ENCODE measurements around the gene PCYOX1L.

The PCYOX1L gene

GRCh38 chr5:149374801-149375200 is 17.0 kb downstream of the PCYOX1L start:
- no peaks in the 10 kb centered on the region for H3K36me3 ChIP-seq (ENCODE audit: control insufficient read depth, insufficient read depth, low read length)
- H3K4me3 ChIP-seq (ENCODE audit: insufficient read depth, low read depth, low read length, poor library complexity, severe bottlenecking), result no peak overlapping the region
- H3K27ac ChIP-seq (ENCODE audit: insufficient read depth, low read length, poor library complexity, severe bottlenecking), result no peak overlapping the region
- no peaks in the 10 kb centered on the region for H3K27me3 ChIP-seq (replicated peaks; ENCODE audit: control insufficient read depth, insufficient read depth, low read length, poor library complexity, severe bottlenecking)
- no peak for DNase-seq
- H3K9me3 ChIP-seq (ENCODE audit: control insufficient read depth, low read length), result no peaks in the 10 kb centered on the region
- no peaks in the 10 kb centered on the region for H3K4me1 ChIP-seq (ENCODE audit: control insufficient read depth, insufficient read depth, low read length, poor library complexity, severe bottlenecking)

GRCh38 chr5:149375434-149375833 is 17.6 kb downstream of the PCYOX1L start:
- Histone ChIP-seq H3K27me3 (replicated peaks; ENCODE audit: control insufficient read depth, insufficient read depth, low read length, poor library complexity, severe bottlenecking) (no peaks in the 10 kb centered on the region), H3K4me1 (ENCODE audit: control insufficient read depth, insufficient read depth, low read length, poor library complexity, severe bottlenecking) (no peaks in the 10 kb centered on the region), H3K4me3 (ENCODE audit: insufficient read depth, low read depth, low read length, poor library complexity, severe bottlenecking) (no peak overlapping the region), H3K27ac (ENCODE audit: insufficient read depth, low read length, poor library complexity, severe bottlenecking) (no peak overlapping the region), H3K36me3 (ENCODE audit: control insufficient read depth, insufficient read depth, low read length) (no peaks in the 10 kb centered on the region), H3K9me3 (ENCODE audit: control insufficient read depth, low read length) (no peaks in the 10 kb centered on the region)
- DNase-seq, result no peak

GRCh38 chr5:149376104-149376503 is 18.3 kb downstream of the PCYOX1L start:
- H3K4me3 ChIP-seq (ENCODE audit: insufficient read depth, low read depth, low read length, poor library complexity, severe bottlenecking), result no peak overlapping the region
- no peak overlapping the region for H3K27ac ChIP-seq (ENCODE audit: insufficient read depth, low read length, poor library complexity, severe bottlenecking)
- H3K4me1 ChIP-seq (ENCODE audit: control insufficient read depth, insufficient read depth, low read length, poor library complexity, severe bottlenecking), result no peaks in the 10 kb centered on the region
- no peaks in the 10 kb centered on the region for H3K9me3 ChIP-seq (ENCODE audit: control insufficient read depth, low read length)
- H3K27me3 ChIP-seq (replicated peaks; ENCODE audit: control insufficient read depth, insufficient read depth, low read length, poor library complexity, severe bottlenecking), result no peaks in the 10 kb centered on the region
- no peak for DNase-seq
- H3K36me3 ChIP-seq (ENCODE audit: control insufficient read depth, insufficient read depth, low read length), result no peaks in the 10 kb centered on the region

GRCh38 chr5:149376711-149377447 is 19.0 kb downstream of the PCYOX1L start:
- DNase-seq, result no peak
- no peaks in the 10 kb centered on the region for H3K4me1 ChIP-seq (ENCODE audit: control insufficient read depth, insufficient read depth, low read length, poor library complexity, severe bottlenecking)
- no peaks in the 10 kb centered on the region for H3K36me3 ChIP-seq (ENCODE audit: control insufficient read depth, insufficient read depth, low read length)
- no peaks in the 10 kb centered on the region for H3K9me3 ChIP-seq (ENCODE audit: control insufficient read depth, low read length)
- H3K27me3 ChIP-seq (replicated peaks; ENCODE audit: control insufficient read depth, insufficient read depth, low read length, poor library complexity, severe bottlenecking), result no peaks in the 10 kb centered on the region
- H3K27ac ChIP-seq (ENCODE audit: insufficient read depth, low read length, poor library complexity, severe bottlenecking), result no peak overlapping the region
- H3K4me3 ChIP-seq (ENCODE audit: insufficient read depth, low read depth, low read length, poor library complexity, severe bottlenecking), result no peak overlapping the region

- H3K36me3 ChIP-seq (ENCODE audit: control insufficient read depth, insufficient read depth, low read length), result no peaks in the 10 kb centered on the region
- H3K27me3 ChIP-seq (replicated peaks; ENCODE audit: control insufficient read depth, insufficient read depth, low read length, poor library complexity, severe bottlenecking), result no peaks in the 10 kb centered on the region
- H3K27ac ChIP-seq (ENCODE audit: insufficient read depth, low read length, poor library complexity, severe bottlenecking), result no peak overlapping the region
- H3K9me3 ChIP-seq (ENCODE audit: control insufficient read depth, low read length), result no peaks in the 10 kb centered on the region
- no peak for DNase-seq
- no peaks in the 10 kb centered on the region for H3K4me1 ChIP-seq (ENCODE audit: control insufficient read depth, insufficient read depth, low read length, poor library complexity, severe bottlenecking)
- H3K4me3 ChIP-seq (ENCODE audit: insufficient read depth, low read depth, low read length, poor library complexity, severe bottlenecking), result no peak overlapping the region
Measured at GRCh38 chr5:149378241-149378820, 20.5 kb downstream of the PCYOX1L start.

GRCh38 chr5:149379177-149379761 is 21.4 kb downstream of the PCYOX1L start, which contains the start of gene IL17B:
Gene IL17B (minus strand): TSS chr5:149379292. CDS start chr5:149379225, 67 bp downstream.
- DNase-seq, result no peak
- no peaks in the 10 kb centered on the region for H3K4me1 ChIP-seq (ENCODE audit: control insufficient read depth, insufficient read depth, low read length, poor library complexity, severe bottlenecking)

GRCh38 chr5:149379818-149380374 is 22.1 kb downstream of the PCYOX1L start:
- Histone ChIP-seq H3K9me3 (ENCODE audit: control insufficient read depth, low read length) (no peaks in the 10 kb centered on the region), H3K27ac (ENCODE audit: insufficient read depth, low read length, poor library complexity, severe bottlenecking) (no peak overlapping the region), H3K27me3 (replicated peaks; ENCODE audit: control insufficient read depth, insufficient read depth, low read length, poor library complexity, severe bottlenecking) (no peaks in the 10 kb centered on the region), H3K4me1 (ENCODE audit: control insufficient read depth, insufficient read depth, low read length, poor library complexity, severe bottlenecking) (no peaks in the 10 kb centered on the region), H3K36me3 (ENCODE audit: control insufficient read depth, insufficient read depth, low read length) (no peaks in the 10 kb centered on the region), H3K4me3 (ENCODE audit: insufficient read depth, low read depth, low read length, poor library complexity, severe bottlenecking) (no peak overlapping the region)
- DNase-seq, result no peak

More at GRCh38 chr5:149379177-149379761, 21.4 kb downstream of the PCYOX1L start, which contains the start of gene IL17B:
- no peaks in the 10 kb centered on the region for H3K27me3 ChIP-seq (replicated peaks; ENCODE audit: control insufficient read depth, insufficient read depth, low read length, poor library complexity, severe bottlenecking)
- no peak within 1 kb of the TSS for H3K4me3 ChIP-seq (ENCODE audit: insufficient read depth, low read depth, low read length, poor library complexity, severe bottlenecking)
- no peaks in the 10 kb centered on the region for H3K36me3 ChIP-seq (ENCODE audit: control insufficient read depth, insufficient read depth, low read length)
- H3K9me3 ChIP-seq (ENCODE audit: control insufficient read depth, low read length), result no peaks in the 10 kb centered on the region
- H3K27ac ChIP-seq (ENCODE audit: insufficient read depth, low read length, poor library complexity, severe bottlenecking), result no peak within 1 kb of the TSS

- H3K4me3 ChIP-seq (ENCODE audit: insufficient read depth, low read depth, low read length, poor library complexity, severe bottlenecking), result no peak overlapping the region
- H3K4me1 ChIP-seq (ENCODE audit: control insufficient read depth, insufficient read depth, low read length, poor library complexity, severe bottlenecking), result no peaks in the 10 kb centered on the region
- H3K9me3 ChIP-seq (ENCODE audit: control insufficient read depth, low read length), result no peaks in the 10 kb centered on the region
- no peaks in the 10 kb centered on the region for H3K36me3 ChIP-seq (ENCODE audit: control insufficient read depth, insufficient read depth, low read length)
- no peak for DNase-seq
- H3K27ac ChIP-seq (ENCODE audit: insufficient read depth, low read length, poor library complexity, severe bottlenecking), result no peak overlapping the region
- H3K27me3 ChIP-seq (replicated peaks; ENCODE audit: control insufficient read depth, insufficient read depth, low read length, poor library complexity, severe bottlenecking), result no peaks in the 10 kb centered on the region
Measured at GRCh38 chr5:149380466-149381121, 22.7 kb downstream of the PCYOX1L start.

GRCh38 chr5:149381261-149381985 is 23.6 kb downstream of the PCYOX1L start:
- Histone ChIP-seq H3K4me1 (ENCODE audit: control insufficient read depth, insufficient read depth, low read length, poor library complexity, severe bottlenecking) (no peaks in the 10 kb centered on the region), H3K9me3 (ENCODE audit: control insufficient read depth, low read length) (no peaks in the 10 kb centered on the region), H3K27me3 (replicated peaks; ENCODE audit: control insufficient read depth, insufficient read depth, low read length, poor library complexity, severe bottlenecking) (no peaks in the 10 kb centered on the region), H3K27ac (ENCODE audit: insufficient read depth, low read length, poor library complexity, severe bottlenecking) (no peak overlapping the region), H3K36me3 (ENCODE audit: control insufficient read depth, insufficient read depth, low read length) (no peaks in the 10 kb centered on the region), H3K4me3 (ENCODE audit: insufficient read depth, low read depth, low read length, poor library complexity, severe bottlenecking) (no peak overlapping the region)
- no peak for DNase-seq

All from effector memory CD4-positive, alpha-beta T cell (primary cell).